Activated CD8-positive, alpha-beta T cell treated with anti-CD3 and anti-CD28 coated beads for 36 hours (primary cell): ENCODE measurements around the gene TEKTIP1. TPM values are rescaled to one million over a fixed set of nuclear protein-coding genes. Genes with fewer than 3 reads are reported as not detected.
"Not testable (repeated sequence)": the region's sequence is repeated elsewhere in the genome, so short reads cannot be mapped to it uniquely, and the experiment has no call there.

Experiments used
- ATAC-seq: fragments of 200-7000 bp; cut with Tn5 transposase; one replicate; pipeline ENCODE4 v1.10.0; 2021; ENCODE audit warnings: mild to moderate bottlenecking, moderate library complexity
- CTCF ChIA-PET: fragments of 350-600 bp; sonication (Branson Sonifier 250); formaldehyde crosslinking; loops from one replicate; lab custom pipeline; 2021; ENCODE audit warnings: antibody characterized with exemption; lab: Charles Lee
- POLR2A ChIA-PET: fragments of 350-600 bp; sonication (Branson Sonifier 250); formaldehyde crosslinking; loops from one replicate; lab custom pipeline; 2021; ENCODE audit warnings: antibody characterized with exemption; lab: Charles Lee
- DNase-seq: peaks from one replicate; pipeline ENCODE4 v3.0.0-alpha.2; 2020
- H3K27ac Mint-ChIP-seq: one replicate; pipeline ENCODE4 v1.8.0; 2021; ENCODE audit warnings: mild to moderate bottlenecking, mixed read lengths
- H3K27me3 Mint-ChIP-seq: one replicate; pipeline ENCODE4 v1.8.0; 2021; ENCODE audit warnings: mixed read lengths
- H3K36me3 Mint-ChIP-seq: one replicate; pipeline ENCODE4 v1.8.0; 2021; ENCODE audit warnings: low read depth, mixed read lengths
- H3K4me1 Mint-ChIP-seq: one replicate; pipeline ENCODE4 v1.8.0; 2021; ENCODE audit warnings: low read depth, mixed read lengths
- H3K4me3 Mint-ChIP-seq: one replicate; pipeline ENCODE4 v1.8.0; 2021; ENCODE audit warnings: mild to moderate bottlenecking, moderate library complexity, mixed read lengths
- H3K9me3 Mint-ChIP-seq: one replicate; pipeline ENCODE4 v1.8.0; 2021; ENCODE audit warnings: mixed read lengths
- CTCF ChIP-seq: fragments of 200-600 bp; IDR thresholded peaks from one replicate; pipeline ENCODE4 v1.8.0; 2022; ENCODE audit warnings: antibody characterized with exemption, mild to moderate bottlenecking
- intact Hi-C: fragments of 100-400 bp; cut with micrococcal nuclease; formaldehyde crosslinking; loops from one replicate; pipeline ENCODE4 v1.10.0; 2022
- total RNA-seq, 2 experiments: library from RNA; stranded (reverse); gene quantifications; one replicate each; pipeline ENCODE4 v1.2.3, GENCODE V29; 2021

The TEKTIP1 gene
- total RNA-seq, 2 experiments from 2014 or later: 1.6 to 2.4 TPM

GRCh38 chr19:3507371-3508120 lies 31.4 kb upstream of the TEKTIP1 start:
- Mint-ChIP-seq H3K27ac (peak overlapping the region; percentile 85), H3K4me1 (peaks cover 49% of the 10 kb centered on the region), H3K9me3 (no peaks in the 10 kb centered on the region), H3K36me3 (peaks cover 14% of the 10 kb centered on the region), H3K27me3 (no peaks in the 10 kb centered on the region), H3K4me3 (peak overlapping the region; percentile 88)
- TF ChIP-seq CTCF: no peak
- CTCF ChIA-PET: no interaction called here
- DNase-seq: peak; percentile 50
- POLR2A ChIA-PET: no interaction called here
- intact Hi-C loops: no loop called here
- no peak for ATAC-seq

- ATAC-seq, H3K9me3 Mint-ChIP-seq, H3K27ac Mint-ChIP-seq, H3K27me3 Mint-ChIP-seq, intact Hi-C loops, POLR2A ChIA-PET, CTCF ChIA-PET, DNase-seq: not testable (repeated sequence)
- Mint-ChIP-seq H3K36me3 (peaks cover 14% of the 10 kb centered on the region), H3K4me3 (peak overlapping the region; percentile 88), H3K4me1 (peaks cover 49% of the 10 kb centered on the region)
Observed at GRCh38 chr19:3508121-3508661, 30.8 kb upstream of the TEKTIP1 start.

- H3K4me3 Mint-ChIP-seq: peak overlapping the region; percentile 37
- peaks cover 14% of the 10 kb centered on the region for H3K36me3 Mint-ChIP-seq
- H3K27me3 Mint-ChIP-seq: no peaks in the 10 kb centered on the region
- H3K27ac Mint-ChIP-seq: peak overlapping the region; percentile 30
- ATAC-seq (no peak), DNase-seq (peak; percentile 39)
- intact Hi-C loops: no loop called here
- POLR2A ChIA-PET: interaction anchor here (0.6 kb wide), 1 partner anchor 14 kb away, joined by 5 read pairs; no protein-coding TSS in a partner anchor
- CTCF ChIA-PET: no interaction called here
- no peak for TF ChIP-seq CTCF
- H3K4me1 Mint-ChIP-seq: peaks cover 52% of the 10 kb centered on the region
- no peaks in the 10 kb centered on the region for H3K9me3 Mint-ChIP-seq
Observed at GRCh38 chr19:3508771-3509535, 30.0 kb upstream of the TEKTIP1 start.

GRCh38 chr19:3509566-3509989 lies 29.4 kb upstream of the TEKTIP1 start:
- Mint-ChIP-seq H3K4me3 (peak overlapping the region; percentile 0), H3K27me3 (no peaks in the 10 kb centered on the region), H3K9me3 (no peaks in the 10 kb centered on the region), H3K36me3 (peaks cover 14% of the 10 kb centered on the region), H3K27ac (peak overlapping the region; percentile 30), H3K4me1 (peaks cover 51% of the 10 kb centered on the region)
- DNase-seq: peak; percentile 63
- POLR2A ChIA-PET: interaction anchor here (0.6 kb wide), 1 partner anchor 15 kb away, joined by 5 read pairs; no protein-coding TSS in a partner anchor
- intact Hi-C loops: no loop called here
- CTCF ChIA-PET: no interaction called here
- no peak for TF ChIP-seq CTCF
- no peak for ATAC-seq

GRCh38 chr19:3510727-3511126 lies 28.2 kb upstream of the TEKTIP1 start:
- CTCF ChIA-PET: no interaction called here

More at GRCh38 chr19:3510727-3511126, 28.2 kb upstream of the TEKTIP1 start:
- POLR2A ChIA-PET: interaction anchor here (0.7 kb wide), 1 partner anchor 22 kb away, joined by 3 read pairs; no protein-coding TSS in a partner anchor
- no peak overlapping the region for H3K27ac Mint-ChIP-seq
- DNase-seq (no peak), ATAC-seq (no peak)
- H3K36me3 Mint-ChIP-seq: peaks cover 14% of the 10 kb centered on the region
- no peak for TF ChIP-seq CTCF
- H3K4me1 Mint-ChIP-seq: peaks cover 53% of the 10 kb centered on the region
- intact Hi-C loops: no loop called here
- no peaks in the 10 kb centered on the region for H3K9me3 Mint-ChIP-seq
- no peaks in the 10 kb centered on the region for H3K27me3 Mint-ChIP-seq
- no peak overlapping the region for H3K4me3 Mint-ChIP-seq
